ENCODE measurements around the gene RIOK3. TPM values are rescaled to one million over a fixed set of nuclear protein-coding genes. Genes with fewer than 3 reads are reported as not detected.
"Not testable (repeated sequence)": the region's sequence is repeated elsewhere in the genome, so short reads cannot be mapped to it uniquely, and the experiment has no call there.

Gene RIOK3
- total RNA-seq, 4 donors from 2014 or later = 85.4 to 219 (median 97.0) TPM

DNA sequence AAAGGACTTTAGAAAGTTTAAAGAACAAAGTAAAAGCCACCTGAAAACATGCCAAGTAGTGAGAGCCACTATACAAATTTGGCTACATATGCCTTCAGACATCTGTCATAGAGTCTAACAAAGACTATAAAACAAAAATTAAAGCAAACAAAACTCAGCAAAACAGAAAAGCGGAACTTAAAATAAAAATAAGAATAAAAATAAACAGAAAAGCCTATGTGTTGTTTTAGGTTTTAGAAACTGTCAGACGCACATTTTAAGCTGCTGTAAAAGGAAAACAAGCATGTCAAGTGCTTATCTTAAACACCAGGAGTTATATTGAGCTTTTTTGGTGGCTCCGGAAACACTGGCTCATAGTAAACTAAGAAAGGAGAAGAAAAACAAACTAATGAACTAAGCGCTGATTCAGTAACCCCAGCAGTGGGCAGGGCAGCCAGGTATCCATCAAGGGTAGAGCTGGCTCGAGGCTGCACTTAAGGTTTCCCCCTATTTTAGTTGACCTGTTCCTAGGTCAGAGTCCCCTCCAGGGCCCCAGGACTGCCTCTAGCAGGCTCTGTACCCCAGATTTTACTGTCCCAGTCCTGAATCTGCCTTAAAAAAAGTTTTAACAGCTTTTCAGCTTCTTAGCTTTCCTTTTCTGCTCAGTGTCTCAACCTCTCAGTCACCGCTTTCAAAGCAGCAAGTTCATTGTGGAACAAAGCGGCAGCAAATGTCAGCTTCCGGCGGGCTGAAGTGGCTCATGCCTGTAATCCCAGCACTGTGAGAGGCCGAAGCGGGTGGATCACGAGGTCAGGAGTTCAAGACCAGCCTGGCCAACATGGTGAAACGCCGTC, 34.9 kb downstream of the RIOK3 start:
- Histone ChIP-seq H3K27ac (no peak overlapping the region), H3K27me3 (no peaks in the 10 kb centered on the region), H3K36me3 (peaks cover 5% of the 10 kb centered on the region), H3K9me3 (no peaks in the 10 kb centered on the region), H3K4me1 (peaks cover 12% of the 10 kb centered on the region), H3K4me3 (peak overlapping the region; percentile 5)
- no peak for DNase-seq (ENCODE audit: low spot score in 2 of 2)
- no peak for TF ChIP-seq POLR2A (IDR thresholded peaks at IDR 0.05)
- no peak for TF ChIP-seq EP300 (IDR thresholded peaks at IDR 0.05)
- no peak for TF ChIP-seq POLR2AphosphoS5 (IDR thresholded peaks at IDR 0.05)
- TF ChIP-seq, protein P1, sequence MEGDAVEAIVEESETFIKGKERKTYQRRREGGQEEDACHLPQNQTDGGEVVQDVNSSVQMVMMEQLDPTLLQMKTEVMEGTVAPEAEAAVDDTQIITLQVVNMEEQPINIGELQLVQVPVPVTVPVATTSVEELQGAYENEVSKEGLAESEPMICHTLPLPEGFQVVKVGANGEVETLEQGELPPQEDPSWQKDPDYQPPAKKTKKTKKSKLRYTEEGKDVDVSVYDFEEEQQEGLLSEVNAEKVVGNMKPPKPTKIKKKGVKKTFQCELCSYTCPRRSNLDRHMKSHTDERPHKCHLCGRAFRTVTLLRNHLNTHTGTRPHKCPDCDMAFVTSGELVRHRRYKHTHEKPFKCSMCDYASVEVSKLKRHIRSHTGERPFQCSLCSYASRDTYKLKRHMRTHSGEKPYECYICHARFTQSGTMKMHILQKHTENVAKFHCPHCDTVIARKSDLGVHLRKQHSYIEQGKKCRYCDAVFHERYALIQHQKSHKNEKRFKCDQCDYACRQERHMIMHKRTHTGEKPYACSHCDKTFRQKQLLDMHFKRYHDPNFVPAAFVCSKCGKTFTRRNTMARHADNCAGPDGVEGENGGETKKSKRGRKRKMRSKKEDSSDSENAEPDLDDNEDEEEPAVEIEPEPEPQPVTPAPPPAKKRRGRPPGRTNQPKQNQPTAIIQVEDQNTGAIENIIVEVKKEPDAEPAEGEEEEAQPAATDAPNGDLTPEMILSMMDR (IDR thresholded peaks at IDR 0.05) = no peak
- 70% methylated on average over 14 of the region's 14 CpGs for WGBS

DNA sequence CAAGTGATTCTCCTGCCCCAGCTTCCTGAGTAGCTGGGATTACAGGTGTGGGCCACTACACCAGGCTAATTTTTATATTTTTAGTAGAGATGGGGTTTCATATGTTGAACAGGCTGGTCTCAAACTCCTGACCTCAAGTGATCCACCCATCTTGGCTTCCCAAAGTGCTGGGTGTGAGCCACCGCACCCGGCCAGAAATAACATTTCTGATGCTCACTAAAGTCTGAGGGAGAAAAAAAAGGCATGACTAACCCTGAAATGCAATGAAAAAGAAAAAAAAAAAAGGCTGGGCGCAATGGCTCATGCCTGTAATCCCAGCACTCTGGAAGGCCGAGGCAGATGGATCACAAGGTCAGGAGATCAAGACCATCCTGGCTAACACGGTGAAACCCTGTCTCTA, 36.5 kb downstream of the RIOK3 start:
- H3K4me3 ChIP-seq; DNase-seq (ENCODE audit: low spot score in 2 of 2); H3K27ac ChIP-seq; H3K36me3 ChIP-seq; H3K9me3 ChIP-seq; H3K27me3 ChIP-seq; H3K4me1 ChIP-seq: not testable (repeated sequence)
- 77% methylated on average over 5 of the region's 5 CpGs for WGBS

DNA sequence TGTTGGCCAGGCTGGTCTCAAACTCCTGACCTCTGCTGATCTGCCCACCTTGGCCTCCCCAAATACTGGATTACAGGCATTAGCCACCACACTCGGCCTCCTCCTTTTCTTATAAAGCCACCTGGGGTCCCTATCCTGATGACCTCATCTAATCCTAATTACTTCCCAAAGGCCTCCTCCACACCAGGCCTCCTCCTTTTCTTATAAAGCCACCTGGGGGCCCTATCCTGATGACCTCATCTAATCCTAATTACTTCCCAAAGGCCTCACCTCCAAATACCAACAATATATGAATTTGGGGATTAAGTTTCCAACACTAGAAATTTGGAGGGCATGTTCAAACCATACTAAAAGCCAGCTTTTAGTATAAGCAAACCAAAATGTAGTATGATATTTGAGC, 40.6 kb downstream of the RIOK3 start:
- Histone ChIP-seq H3K4me3 (no peak overlapping the region), H3K27me3 (no peaks in the 10 kb centered on the region), H3K9me3 (no peaks in the 10 kb centered on the region), H3K36me3 (no peaks in the 10 kb centered on the region), H3K4me1 (peaks cover 7% of the 10 kb centered on the region), H3K27ac (no peak overlapping the region)
- TF ChIP-seq, protein P1 (IDR thresholded peaks at IDR 0.05) = no peak
- DNase-seq (ENCODE audit: low spot score in 2 of 2) = no peak
- 88% methylated on average over 1 of the region's 1 CpG for WGBS

DNA sequence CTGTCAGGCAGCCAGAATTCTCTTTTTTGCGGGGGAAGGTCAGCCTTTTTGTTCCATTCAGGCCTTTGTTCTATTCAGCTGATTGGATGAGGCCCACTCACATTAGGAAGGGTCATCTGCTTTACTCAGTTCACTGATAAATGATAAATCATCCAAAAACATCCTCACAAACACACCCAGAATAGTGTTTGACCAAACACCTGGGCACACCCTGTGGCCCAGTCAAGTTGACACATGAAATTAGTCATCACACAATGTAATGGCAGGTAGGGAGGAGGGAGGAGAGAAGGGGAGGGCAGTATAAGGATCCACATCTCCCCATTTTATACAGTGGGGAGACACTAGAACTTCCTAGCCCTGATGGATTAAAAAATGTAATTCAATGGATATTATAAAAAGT, 41.9 kb downstream of the RIOK3 start:
- TF ChIP-seq, protein P1 (IDR thresholded peaks at IDR 0.05) = no peak
- TF ChIP-seq POLR2A (IDR thresholded peaks at IDR 0.05) (no peak), EP300 (IDR thresholded peaks at IDR 0.05) (no peak), POLR2AphosphoS5 (IDR thresholded peaks at IDR 0.05) (no peak)
- Histone ChIP-seq H3K36me3 (no peaks in the 10 kb centered on the region), H3K9me3 (no peaks in the 10 kb centered on the region), H3K27me3 (no peaks in the 10 kb centered on the region), H3K4me3 (no peak overlapping the region), H3K27ac (no peak overlapping the region), H3K4me1 (peaks cover 7% of the 10 kb centered on the region)
- 71% methylated on average over 1 of the region's 1 CpG for WGBS
- no peak for DNase-seq (ENCODE audit: low spot score in 2 of 2)

DNA sequence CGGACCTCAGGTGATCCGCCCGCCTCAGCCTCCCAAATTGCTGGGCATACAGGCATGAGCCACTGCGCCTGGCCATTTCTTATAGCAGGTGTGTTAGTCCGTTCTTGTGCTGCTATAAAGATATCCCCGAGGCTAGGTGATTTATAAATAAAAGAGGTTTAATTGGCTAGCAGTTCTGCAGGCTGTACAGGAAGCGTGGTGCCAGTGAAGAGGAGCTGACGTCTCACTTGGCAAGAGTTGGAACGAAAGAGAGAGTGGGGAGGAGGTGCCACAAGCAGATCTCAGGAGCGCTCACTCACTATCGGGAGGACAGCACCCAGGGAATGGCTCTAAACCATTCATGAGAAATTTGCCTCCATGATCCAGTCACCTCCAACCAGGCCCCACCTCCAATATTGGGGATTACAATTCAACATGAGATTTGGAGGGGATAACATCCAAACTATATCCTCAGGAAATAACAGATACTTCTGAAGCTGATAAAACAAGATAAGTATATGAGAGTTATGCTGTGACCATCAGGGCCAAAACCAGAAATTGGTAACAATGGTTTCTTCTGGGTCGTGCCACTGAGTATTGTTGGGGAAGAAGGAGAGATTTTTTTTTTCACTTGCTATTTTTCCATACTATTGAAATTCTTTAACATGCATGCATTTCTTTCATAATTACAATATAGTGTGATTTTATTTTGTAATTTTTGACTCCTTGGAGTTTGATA, 42.8 kb downstream of the RIOK3 start:
- Histone ChIP-seq H3K27ac (no peak overlapping the region), H3K36me3 (no peaks in the 10 kb centered on the region), H3K4me3 (no peak overlapping the region), H3K9me3 (no peaks in the 10 kb centered on the region), H3K27me3 (no peaks in the 10 kb centered on the region), H3K4me1 (peaks cover 7% of the 10 kb centered on the region)
- DNase-seq (ENCODE audit: low spot score in 2 of 2) = no peak
- WGBS = 58% methylated on average over 12 of the region's 12 CpGs
- TF ChIP-seq POLR2AphosphoS5 (IDR thresholded peaks at IDR 0.05) = no peak
- TF ChIP-seq, protein P1 (IDR thresholded peaks at IDR 0.05) = no peak
- no peak for TF ChIP-seq POLR2A (IDR thresholded peaks at IDR 0.05)
- TF ChIP-seq EP300 (IDR thresholded peaks at IDR 0.05) = no peak

All from suprapubic skin (tissue), 4 donors.